HepG2 (cell line): Measurements from ENCODE around the gene FAAP100. TPM values are rescaled to one million over a fixed set of nuclear protein-coding genes. Genes with fewer than 3 reads are reported as not detected.

Experiments
- HES4 ChIP-seq: sonication (generic); formaldehyde crosslinking; IDR thresholded peaks from 2 replicates; pipeline ENCODE4 v1.9.0; 2021; ENCODE audit warnings: mild to moderate bottlenecking, missing genetic modification reagents, borderline replicate concordance
- HIVEP1 ChIP-seq: sonication (generic); formaldehyde crosslinking; IDR thresholded peaks from 2 replicates; pipeline ENCODE4 v1.4.0; 2020; ENCODE audit warnings: mild to moderate bottlenecking, missing genetic modification reagents
- MED8 ChIP-seq: sonication (generic); formaldehyde crosslinking; IDR thresholded peaks from 2 replicates; pipeline ENCODE4 v1.8.1; 2023; ENCODE audit warnings: mild to moderate bottlenecking, missing genetic modification reagents; ENCODE audit not compliant: insufficient replicate concordance
- PAX8 ChIP-seq: sonication (generic); formaldehyde crosslinking; IDR thresholded peaks from 2 replicates; pipeline ENCODE4 v1.8.0; 2022; ENCODE audit warnings: mild to moderate bottlenecking, missing genetic modification reagents, borderline replicate concordance
- PRMT3 ChIP-seq: sonication (generic); formaldehyde crosslinking; IDR thresholded peaks from 2 replicates; pipeline ENCODE4 v1.8.1; 2022; ENCODE audit warnings: low read depth, mild to moderate bottlenecking, moderate library complexity, missing genetic modification reagents, borderline replicate concordance
- RXRB ChIP-seq: IDR thresholded peaks from 2 replicates; pipeline ENCODE4 v1.6.1; 2016; ENCODE audit warnings: borderline replicate concordance, missing genetic modification reagents, missing compliant biosample characterization
- TAF1 ChIP-seq: sonication (generic); formaldehyde crosslinking; IDR thresholded peaks from 2 replicates; pipeline ENCODE4 v1.4.0; 2020; ENCODE audit warnings: missing genetic modification reagents
- ZBTB4 ChIP-seq: sonication (generic); formaldehyde crosslinking; IDR thresholded peaks from 2 replicates; pipeline ENCODE4 v1.4.0; 2020; ENCODE audit warnings: missing genetic modification reagents, mild to moderate bottlenecking, borderline replicate concordance
- ZEB1 ChIP-seq: IDR thresholded peaks from 2 replicates; pipeline ENCODE4 v1.6.1; 2012; ENCODE audit warnings: mild to moderate bottlenecking, low read depth, inconsistent platforms; ENCODE audit not compliant: insufficient replicate concordance
- ZNF326 ChIP-seq: sonication (generic); formaldehyde crosslinking; IDR thresholded peaks from 2 replicates; pipeline ENCODE4 v1.4.0; 2020; ENCODE audit warnings: missing genetic modification reagents, borderline replicate concordance
- ZNF710 ChIP-seq: sonication (generic); formaldehyde crosslinking; IDR thresholded peaks from 2 replicates; pipeline ENCODE4 v1.5.0; 2020; ENCODE audit warnings: mild to moderate bottlenecking, missing genetic modification reagents, borderline replicate concordance
- polyA plus RNA-seq, 8 experiments: library from polyadenylated mRNA; depleted of rRNA in 3 of 8; stranded (reverse) in 7 of 8; unstranded in 1 of 8; fragments of >200 nt; fragmentation: Illumina TruSeq in 4 of 8; extraction: Trizol in 4 of 8; gene quantifications; 2 replicates each; pipeline versions ENCODE4 v1.2.1 to v1.2.3, GENCODE V29; 2011 to 2016; ENCODE audit warnings: low read depth in 4 of 8, missing spikeins in 1 of 8, mixed read lengths in 1 of 8; ENCODE audit not compliant: insufficient read depth in 1 of 8
- total RNA-seq, 5 experiments: library from RNA; depleted of rRNA; stranded (reverse); fragments of >200 nt; fragmentation: Illumina TruSeq; extraction: Trizol; gene quantifications; 2 replicates each; pipeline ENCODE4 v1.2.3, GENCODE V29; 2016; ENCODE audit warnings: low read depth in 1 of 5

FAAP100 gene
- total and polyA plus RNA-seq, 2 of the 13 experiments (the other 11 are each of a cell fraction or from before 2014, with no cell fraction given) = 7.6 to 20.8 TPM

- TF ChIP-seq ZNF710 (CRISPR knock-in tag) (peak; percentile 5; the same call in 1 of the 2 replicates), RXRB (no peak), ZNF326 (CRISPR knock-in tag) (no peak), PRMT3 (no peak), ZBTB4 (CRISPR knock-in tag) (no peak), HIVEP1 (CRISPR knock-in tag) (0 out of 2 replicates have a peak, but pooled peaks have one; percentile 35), TAF1 (peak; percentile 2; the same call in 1 of the 2 replicates), MED8 (CRISPR knock-in tag) (no peak), HES4 (peak; percentile 47; the same call in 1 of the 2 replicates), ZEB1 (no peak), PAX8 (CRISPR knock-in tag) (no peak)
Observed at GRCh38 chr17:81515530-81516041, 36.6 kb downstream of the FAAP100 start (continued).
